ENCODE data around the gene BGN.
A peak's percentile ranks its signal among the peaks of the same experiment; 100 is the strongest.

Gene BGN

GRCh38 chrX:153462291-153462690, 32.5 kb upstream of the BGN start:
- DNase-seq: no peak

DNA sequence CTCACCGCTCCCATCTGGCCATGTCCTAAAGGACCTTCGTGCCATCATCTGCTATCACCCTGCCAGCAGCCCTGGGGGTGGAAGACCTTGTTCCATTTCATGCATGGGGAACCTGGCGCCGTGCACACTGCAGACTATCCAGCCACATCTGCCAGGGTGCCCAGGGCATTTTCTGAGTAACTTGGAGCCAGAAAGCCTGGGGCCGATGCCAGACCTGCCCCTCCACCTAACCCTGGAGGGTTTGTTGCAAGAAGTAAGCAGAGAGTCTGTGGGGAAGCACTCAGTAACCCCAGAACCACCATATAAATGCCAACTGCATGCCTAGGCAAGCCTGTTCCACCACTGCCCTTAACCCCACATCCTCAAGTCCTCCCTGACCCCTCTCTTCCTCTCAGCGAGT, 31.7 kb upstream of the BGN start:
- DNase-seq: no peak

DNA sequence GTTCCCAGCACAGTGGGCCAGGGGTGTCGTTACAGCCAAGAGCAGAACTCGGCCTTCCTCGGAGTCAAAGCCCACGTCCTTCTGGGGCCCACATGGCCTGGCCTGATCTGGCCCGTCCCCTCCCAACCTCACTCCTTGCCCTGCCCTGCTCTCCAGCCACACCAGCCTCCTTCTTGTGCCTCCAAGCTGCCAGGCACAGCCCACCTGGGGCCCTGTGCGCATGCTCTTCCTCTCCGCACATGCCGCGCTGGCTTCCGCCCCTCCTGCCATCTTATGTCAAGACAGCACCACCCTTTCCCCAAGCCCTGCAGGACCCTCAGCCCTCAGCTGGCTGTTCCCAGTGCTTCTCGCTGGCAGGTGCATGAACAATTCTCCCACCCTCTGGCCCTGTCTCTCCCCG, 31.2 kb upstream of the BGN start:
- DNase-seq: no peak

DNA sequence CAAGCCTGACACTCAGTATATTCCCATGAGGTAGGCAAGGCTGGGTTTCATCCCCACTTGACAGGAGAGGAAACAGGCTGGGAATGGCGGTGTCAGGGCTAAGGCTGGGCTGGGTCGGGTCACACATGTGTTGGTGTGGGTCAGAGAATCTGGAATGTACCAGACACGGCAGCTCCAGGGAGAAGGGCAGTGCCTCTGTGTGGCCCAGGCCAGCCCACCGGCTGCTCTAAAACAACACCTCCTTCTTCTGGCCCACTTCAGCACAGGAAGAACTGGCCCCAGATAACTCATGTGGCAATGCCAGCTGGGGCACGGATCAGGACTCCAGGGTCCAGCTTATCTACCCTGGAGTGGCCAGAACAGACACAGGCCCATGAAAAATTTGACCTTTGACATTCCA, 30.7 kb upstream of the BGN start:
- DNase-seq: no peak

DNA sequence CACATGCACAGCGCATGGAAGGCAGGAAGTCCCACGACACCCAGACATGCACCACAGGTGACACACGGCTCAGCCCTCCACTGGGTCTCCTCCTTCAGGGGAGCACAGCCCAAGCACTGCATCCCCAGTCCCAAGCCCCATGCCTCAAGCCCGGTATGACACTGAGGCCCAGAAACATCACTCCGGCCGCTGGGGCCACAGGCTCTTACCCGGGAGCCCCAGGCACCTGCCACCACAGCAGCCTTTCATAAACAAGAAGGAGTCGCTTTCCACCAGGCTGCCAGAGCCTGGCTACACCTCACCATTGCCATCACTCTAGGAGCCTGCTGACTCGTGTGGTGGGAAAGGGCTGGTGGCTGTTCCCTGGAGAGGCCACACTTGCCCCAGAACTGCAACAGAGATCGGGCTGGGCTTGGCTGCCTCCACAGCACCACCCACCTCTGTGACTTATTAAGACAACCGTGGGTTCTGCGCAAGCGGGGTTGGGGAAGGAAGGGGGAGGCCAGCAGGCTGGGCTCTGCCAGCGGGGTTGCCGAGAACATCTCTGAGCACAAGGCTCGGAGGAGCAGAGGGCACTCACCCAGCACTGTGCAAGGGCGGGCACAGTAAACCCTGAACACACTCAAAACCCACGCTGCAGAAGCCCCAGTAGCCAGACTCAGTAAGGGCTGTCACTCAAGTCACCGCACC, 28.9 kb upstream of the BGN start:
- DNase-seq: no peak

DNA sequence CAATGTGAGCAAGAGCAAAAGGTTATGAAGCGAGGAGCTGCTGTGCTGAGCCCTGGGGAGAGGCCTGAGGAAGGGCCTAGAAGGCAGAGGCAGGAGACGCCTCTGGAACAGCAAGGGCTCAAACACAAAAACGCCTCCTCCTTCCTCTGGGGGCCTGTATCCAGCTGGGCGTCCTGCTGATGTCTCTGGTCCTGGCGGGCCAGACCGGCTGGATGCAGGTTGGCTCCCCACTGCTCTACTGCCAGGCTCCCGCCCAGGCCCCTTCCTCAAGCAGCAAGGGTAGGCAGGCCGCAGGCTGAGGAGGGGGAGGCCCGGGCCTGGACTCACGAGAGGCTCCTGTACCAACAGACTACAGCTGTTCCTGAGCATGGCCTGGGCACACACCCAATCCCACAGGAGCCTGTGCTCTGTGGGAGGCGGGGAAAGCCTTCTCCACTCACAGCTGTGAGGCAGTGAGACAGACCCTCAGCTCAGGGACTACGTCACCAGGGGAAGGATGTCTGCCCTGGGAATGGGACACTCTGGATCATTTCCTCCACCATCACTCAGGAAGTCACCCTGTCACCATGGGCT, 26.7 kb upstream of the BGN start:
- DNase-seq: no peak

- DNase-seq: peak; percentile 45
Observed at GRCh38 chrX:153469811-153470410, 24.9 kb upstream of the BGN start.

DNA sequence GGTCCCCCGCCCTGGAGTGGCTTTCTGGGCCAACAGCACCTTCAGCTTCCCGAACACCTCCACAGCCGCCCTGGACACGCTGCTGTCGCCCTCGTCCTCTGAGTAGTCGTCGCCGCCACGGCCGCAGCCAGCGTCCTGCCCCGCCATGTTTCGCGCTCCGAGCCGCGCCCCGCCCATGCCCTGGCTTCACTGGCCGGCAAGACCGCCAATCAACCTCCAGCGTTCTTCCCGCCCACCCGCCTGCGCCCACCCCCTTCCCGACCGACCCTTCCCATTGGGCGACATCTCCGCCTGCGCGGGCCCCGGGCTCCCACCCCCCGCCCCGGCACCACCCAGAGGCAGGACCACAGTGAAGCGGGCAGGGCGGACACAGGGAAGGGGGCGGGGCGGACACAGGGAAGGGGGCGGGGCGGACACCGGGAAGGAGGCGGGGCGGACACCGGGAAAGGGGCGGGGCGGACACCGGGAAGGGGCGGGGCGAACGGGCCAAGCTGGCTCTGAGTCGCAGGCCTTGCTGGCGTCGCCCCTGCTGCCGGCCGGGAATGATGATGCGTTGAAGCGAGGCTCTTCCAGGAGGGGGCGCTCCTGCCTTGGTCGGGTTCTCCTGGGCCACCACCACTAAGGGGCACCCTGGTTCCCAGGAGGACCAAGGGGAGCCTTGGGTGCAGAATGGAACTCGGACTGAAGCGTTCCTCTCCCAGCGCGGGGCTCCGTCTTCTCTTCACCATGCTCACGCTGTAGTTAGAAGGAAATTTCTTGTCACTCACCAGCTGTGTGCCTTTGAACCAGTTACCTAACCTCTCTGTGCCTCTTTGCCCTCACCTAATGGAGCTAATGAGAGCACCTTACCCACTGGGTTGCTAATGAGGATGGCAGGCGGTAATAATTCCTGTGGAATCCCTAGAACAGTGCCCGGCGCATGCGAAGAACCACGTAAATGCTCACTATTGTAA, 24.1 kb upstream of the BGN start, which contains the start of gene HAUS7:
Gene HAUS7 (minus strand): TSS at position 166 of the 953 bp plus-strand sequence. CDS start 19 bp downstream, at position 147.
- peak; percentile 88 for DNase-seq

GRCh38 chrX:153471663-153472280, 23.0 kb upstream of the BGN start:
- DNase-seq: no peak

GRCh38 chrX:153473126-153473525, 21.7 kb upstream of the BGN start:
- no peak for DNase-seq

- DNase-seq: no peak
Observed at GRCh38 chrX:153474266-153474665, 20.5 kb upstream of the BGN start.

DNA sequence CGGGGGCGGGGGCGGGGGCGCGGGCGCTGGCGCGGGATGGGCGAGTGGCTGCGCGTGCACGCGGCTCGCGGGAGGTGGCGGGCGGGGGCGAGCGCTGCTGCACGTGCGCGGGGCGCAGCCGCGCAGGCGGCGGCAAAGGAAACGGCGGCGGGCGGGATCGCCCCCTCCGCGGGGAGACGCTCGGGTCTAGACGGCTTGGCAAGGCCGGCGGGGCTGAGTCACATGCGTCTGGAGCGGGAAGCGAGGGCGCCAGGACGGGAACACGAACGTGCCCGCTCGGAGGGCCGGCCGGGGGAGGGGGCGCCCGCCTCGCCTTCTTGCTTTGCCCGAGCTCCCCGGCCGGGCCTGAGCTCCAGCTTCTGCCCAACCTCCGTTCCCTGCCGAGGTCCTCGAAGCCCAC, 20.1 kb upstream of the BGN start:
- DNase-seq: peak; percentile 20

DNA sequence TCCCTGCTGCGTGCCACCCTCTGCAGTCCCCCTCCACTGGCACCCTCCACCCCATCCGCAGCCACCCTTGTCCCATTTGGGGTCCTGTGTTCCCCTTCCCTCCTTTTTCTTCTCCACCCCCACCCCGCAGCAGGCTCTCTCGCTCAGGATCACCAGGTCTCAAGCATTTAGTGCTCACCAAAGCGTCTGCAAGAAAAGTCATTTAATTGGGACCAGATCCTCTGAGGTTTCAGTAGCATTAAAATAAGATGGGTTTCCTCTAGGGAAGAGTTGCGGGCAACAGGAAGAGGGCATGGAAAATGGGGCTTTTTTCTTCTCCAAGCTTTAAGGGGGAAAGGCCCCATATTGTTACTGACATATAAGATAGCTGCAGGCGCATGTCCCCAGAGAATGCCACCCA, 19.5 kb upstream of the BGN start:
- no peak for DNase-seq

DNA sequence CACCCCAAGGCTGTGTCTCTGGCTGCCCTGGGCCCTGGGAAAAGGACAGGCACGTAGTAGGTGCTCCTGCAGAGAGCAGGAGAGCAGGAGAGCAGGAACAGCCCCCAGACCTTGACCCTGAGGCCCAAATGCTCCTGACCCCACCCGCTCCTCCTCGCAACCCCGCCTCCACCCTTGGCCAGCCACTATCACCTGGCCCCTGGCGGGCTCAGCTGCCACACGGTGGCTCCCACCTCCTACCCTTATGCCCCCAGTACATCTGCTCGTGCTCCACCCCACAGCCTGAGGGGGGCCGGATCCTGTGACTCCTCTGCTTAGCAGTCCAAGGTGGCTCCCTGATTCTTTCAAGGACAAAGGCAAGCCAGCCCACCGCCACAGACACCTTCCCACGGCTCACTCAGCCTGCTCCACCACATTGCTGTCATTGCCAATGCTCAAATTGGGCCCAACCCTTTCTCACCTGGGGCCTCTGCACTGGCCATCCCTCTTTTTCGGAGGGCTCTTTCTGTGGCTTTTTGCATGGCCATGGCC, 19.0 kb upstream of the BGN start:
- DNase-seq: no peak

GRCh38 chrX:153476666-153477363, 18.0 kb upstream of the BGN start:
- DNase-seq: no peak

- no peak for DNase-seq
Observed at GRCh38 chrX:153477364-153477857, 17.4 kb upstream of the BGN start.

- no peak for DNase-seq
Observed at GRCh38 chrX:153477901-153478300, 16.9 kb upstream of the BGN start.

DNA sequence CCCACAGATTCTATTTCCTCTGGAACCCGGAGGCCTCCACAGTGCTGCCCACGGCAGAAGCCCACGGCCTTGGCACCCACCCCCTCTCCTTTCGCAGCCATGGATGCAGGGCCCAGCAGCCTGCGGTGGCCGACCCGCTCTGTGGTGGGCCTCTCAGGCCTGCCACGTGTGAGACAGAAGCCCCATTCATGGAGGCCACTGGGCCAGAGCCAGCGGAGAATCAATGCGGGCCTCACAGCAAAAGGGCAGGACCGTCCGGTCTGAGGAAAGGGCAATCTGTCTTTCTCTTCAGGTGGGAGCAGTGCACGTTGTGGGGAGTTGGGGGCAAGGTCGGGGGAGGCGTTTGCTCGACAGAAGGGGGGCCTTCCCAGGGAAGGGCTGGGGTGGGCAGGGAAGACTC, 16.0 kb upstream of the BGN start:
- DNase-seq: no peak

DNA sequence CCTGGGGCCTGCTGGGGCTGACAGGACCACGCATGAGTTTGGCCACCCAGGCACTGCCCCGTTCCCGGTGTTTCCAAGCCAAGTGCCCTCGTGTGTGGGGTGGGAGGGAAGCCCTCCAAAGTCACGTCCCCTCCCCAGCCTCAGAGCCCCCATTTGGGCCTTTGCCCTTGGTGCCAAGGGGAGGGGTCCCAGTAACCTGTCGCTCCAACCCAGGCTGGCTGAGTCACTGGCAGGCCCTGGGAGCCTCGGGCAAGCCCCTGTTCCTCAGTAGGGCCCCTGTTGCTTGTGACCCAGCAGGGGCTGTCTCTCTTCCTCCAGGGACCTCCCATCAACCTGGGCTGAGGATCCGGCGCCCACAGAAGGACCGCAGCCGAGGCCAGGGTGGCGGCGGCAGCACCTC, 13.7 kb upstream of the BGN start:
- DNase-seq: no peak

DNA sequence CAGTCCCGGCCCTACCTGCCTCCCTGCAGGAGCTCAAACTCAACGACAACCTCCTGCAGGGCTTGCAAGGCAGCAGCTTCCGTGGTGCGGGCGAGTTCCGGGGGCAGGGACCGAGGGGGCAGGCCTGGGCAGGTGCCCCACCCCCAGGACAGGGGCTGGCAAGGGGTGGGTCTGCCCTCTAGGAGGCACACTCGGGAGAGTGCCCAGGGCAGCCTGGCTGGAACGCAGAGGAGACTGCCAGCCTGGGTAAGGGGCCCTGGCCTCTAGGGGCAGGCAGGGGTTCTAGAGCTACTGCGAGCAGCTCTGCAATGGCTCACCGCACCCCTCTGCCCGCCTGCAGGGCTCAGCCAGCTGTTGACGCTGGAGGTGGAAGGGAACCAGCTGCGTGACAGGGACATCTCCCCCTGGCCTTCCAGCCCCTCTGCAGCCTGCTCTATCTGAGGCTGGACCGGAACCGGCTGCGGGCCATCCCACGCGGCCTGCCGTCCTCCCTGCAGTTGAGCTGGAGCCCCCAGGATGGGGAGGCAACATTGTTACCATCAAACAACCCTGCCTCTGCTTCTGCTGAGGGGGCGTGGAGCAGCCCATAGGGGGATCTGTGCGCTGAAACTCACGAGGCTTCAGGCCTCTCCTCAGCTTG, 12.3 kb upstream of the BGN start:
- DNase-seq: no peak

DNA sequence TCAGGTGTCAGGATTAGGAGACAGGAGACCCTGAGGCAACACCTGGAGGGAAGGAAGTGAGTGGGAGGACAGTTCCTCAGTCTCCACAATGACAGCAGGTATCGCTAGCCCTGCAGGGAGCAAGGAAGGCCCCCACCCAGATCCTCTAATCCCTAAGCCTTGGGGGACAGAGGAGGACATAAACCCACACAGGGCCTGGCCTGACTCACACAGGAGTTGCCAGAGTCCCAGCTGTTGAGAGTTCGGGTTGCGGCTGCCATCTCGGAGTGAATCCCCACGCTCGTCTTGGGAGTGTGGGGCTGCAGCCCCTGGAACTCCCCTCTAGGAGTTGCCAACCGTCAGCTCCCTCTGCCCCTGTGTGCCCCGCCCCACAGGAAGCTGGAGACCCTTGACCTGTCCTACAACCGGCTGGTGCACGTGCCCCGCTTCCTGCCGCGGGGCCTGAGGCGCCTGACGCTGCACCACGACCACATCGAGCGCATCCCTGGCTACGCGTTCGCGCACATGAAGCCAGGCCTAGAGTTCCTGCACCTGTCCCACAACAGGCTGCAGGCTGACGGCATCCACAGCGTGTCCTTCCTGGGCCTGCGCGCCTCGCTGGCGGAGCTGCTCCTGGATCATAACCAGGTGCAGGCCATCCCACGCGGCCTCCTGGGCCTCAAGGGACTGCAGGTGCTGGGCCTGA, 9.2 kb upstream of the BGN start:
- DNase-seq: no peak

Data from effector CD8-positive, alpha-beta T cell (primary cell).